GM21526 (cell line): ENCODE data around the gene DNAH17.

Experiments
- ATAC-seq: cut with Tn5 transposase; IDR thresholded peaks from one replicate; pipeline ENCODE4 v1.9.1; 2021; ENCODE audit warnings: moderate library complexity; ENCODE audit not compliant: unreplicated experiment, low FRiP score

Gene DNAH17

DNA sequence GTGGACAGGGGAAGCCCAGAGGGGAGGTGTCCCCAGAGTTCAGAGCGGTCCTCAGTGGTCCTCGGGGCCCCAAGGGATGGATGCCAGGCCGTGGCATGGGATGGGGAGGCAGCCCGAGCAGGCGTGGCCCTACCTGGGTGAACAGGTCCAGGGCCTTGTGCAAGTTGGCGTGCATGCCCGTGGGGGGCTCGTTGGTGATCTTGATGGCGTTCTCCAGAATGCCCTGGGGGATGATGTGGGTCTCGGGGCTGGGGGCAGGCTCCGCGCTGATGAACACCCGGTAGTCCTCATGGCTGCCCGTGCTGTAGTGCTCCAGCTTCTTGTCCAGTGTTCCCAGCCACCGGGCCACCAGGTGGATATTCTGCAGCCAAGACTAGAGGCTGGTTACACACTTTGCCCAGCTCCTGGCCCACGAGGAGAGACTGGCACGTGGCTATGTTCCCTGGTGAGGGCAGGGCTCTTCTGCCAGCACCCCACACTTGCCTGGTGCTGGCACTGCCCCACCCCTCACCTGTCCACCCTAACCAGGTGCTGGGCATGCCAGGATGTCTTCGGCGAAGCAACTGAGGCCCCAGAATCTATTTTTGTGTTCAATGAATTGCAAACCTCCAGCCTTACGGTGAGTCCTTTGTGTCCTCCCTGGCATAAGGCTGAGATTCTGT lies 139.6 kb downstream of the DNAH17 start:
- no peak for ATAC-seq

DNA sequence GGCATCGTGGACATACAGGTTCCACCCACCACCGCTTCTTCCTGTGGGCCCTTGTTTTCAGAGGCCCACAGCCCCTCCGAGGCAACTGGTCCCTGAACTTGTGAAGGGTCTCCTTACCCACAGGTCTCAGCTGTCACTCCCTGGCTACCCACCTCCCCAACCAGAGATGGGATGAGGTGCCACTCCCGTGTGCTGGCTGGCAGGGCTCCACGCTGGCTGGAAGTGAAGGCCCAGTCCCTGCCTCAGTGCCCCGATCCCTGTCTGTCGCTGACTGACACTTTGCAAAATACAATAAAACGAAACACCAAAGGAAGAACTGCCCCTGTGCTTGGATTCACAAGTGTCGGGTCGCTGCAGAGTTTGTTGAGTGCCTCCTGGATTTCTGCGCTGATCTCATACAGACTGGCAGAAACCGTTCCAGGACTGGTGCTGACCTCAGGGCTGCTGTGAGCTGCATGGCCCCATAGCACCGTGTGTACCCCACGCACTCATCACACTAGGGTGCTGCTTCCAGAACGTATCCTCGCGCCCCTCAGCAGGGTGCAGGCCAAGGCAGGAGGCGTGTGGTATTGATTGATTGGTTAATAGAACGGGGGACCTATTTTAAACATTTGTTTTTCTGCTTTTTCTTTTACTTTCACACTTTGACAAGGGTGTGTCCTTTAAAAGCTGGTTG lies 141.7 kb downstream of the DNAH17 start:
- no peak for ATAC-seq

DNA sequence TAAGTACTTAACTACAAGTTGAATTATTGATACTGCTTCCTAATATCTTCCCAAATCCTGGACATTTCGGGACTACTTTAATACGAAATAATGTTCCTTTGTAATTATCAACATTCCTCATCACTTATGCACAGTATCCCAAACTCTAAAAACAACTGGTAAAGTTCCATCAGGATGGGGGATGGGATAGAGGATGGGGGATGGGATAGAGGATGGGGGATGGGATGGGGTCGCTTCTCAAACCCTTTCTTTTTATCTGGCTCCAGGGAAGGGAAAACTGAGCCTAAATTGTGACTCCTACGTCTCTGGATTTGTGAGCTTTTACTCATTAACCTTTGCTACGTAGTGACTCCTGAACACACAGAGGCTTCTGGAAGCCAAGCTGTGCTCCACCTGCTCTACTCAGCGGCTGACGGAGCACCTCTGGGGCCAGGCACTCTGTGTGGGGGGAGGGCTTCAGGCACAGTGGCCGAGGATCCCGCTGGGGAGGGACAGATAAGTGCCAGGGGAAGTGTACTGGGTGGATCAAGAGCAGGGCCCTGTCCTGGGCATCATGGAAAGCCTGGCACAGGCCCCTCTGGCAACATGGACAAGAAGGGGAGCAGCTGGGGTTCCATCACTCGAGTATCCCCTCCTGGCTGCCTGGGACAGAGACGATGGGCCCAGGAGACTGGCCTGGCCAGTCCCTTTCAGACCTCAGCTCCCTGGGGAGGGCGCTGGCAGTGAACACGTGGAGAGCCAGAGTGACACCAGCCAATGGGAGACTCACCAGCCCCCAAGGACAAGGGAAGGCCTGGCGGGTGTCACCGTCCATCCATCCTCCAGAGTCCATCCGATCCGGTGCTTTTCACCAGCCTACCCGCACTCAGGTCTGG lies 142.5 kb downstream of the DNAH17 start:
- no peak for ATAC-seq

DNA sequence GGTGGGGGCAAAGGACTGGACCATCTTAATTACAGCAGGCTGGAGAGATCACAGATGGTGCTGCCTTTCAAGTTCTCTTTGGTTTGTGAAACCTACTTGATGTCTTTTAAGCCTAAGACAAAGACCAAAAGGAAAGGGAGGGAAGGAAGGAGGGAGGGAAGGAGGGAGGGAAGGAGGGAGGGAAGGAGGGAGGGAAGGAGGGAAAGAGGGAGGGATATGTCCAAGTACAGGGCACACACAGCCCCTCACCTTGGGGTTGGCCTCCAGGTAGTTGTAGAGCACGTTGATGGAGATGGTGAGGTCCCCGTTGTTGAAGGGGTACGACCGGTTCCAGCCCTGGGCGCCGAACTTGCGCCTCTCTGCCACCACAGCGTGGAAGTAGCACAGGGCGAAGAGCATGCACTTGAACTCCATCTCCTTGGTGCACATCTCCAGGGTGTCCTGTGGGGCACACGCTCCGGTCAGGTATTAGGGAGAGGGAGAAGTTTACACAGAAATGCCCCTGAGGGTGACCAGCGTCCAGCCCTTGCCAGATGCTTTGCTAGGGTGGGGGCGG lies 143.3 kb downstream of the DNAH17 start:
- no peak for ATAC-seq

DNA sequence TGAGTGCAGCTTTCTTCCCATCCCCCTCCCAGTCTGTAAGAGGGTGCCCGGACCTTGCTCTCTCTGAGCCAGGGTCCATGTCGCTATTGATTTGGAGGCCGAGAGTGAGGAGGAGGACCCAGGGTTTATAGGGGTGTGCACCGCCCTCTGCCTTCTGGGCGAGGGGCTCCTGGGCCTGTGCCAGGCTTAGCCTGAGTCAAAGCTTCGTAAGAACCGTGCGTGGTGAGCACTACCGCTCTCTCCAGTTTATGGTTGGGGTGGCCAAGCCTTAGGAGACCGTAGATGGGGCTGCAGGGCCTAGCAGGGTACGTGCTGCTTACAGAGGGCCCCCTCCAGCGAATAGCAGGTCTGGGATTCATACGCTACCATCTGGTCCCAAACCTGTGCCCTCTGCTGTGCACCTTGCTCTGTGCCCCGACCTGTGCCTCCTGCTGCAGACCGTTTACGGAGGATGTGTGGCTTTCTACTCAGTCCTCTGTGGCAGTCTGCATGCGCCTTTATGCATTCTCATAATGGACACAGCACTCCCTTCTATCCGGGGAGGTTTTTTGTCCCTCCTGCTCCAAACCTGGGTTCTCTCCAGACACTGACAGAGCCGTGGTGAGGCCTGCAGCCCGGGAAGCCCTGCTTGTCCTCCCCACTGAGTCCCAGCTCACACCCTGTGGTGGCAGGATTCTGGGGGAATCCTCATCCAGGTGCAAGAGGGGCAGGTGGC lies 144.0 kb downstream of the DNAH17 start:
- ATAC-seq: no peak

DNA sequence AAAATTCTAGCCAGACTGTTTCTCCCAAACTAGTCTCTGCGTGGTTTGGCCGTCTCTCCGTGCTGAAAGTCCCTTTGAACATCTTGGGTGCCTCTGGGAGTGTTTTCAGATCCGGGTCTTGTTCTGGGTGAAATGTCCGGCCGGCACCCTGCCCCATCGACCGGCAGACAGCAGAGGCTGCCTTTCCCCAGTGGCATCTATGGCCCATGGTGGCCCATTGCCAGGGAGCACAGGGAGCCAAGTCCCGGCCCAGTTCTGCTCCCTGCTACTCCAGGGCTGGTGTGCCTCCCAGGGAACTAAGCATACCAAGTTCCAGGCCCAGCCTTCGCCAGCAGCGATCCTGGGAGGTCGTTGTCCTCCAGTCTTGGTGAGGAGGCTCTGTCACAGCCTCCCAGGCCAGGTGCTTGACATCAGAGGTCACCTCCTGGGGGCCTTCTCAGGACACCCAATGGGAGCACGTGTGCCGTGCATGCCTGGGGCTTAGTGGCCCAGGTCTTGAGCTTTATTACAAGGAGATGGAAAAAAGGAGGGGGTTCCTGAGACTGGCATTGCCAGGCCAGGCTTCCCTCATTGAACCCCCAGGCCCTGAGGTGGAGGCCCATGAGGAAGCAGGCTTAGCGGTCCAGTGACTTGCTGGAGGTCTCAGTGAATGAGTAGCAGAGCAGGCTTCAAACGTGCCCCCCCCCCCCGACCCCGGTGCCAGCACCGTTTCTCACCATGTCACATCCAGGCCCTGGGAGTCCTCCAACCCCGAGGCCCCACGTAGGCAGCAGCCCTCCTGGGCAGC lies 144.8 kb downstream of the DNAH17 start:
- no peak for ATAC-seq

DNA sequence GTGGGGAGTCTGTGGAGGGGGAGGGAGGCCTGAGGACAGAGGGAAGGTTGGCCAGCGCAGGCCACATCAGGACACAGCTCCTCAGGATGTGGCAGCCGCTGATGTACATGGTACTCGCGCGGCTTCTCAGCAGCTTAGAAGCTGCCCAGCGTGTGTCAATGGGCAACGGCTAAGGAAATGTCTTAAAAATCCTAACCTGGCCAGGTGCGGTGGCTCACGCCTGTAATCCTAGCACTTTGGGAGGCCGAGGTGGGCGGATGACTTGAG lies 145.6 kb downstream of the DNAH17 start:
- no peak for ATAC-seq

DNA sequence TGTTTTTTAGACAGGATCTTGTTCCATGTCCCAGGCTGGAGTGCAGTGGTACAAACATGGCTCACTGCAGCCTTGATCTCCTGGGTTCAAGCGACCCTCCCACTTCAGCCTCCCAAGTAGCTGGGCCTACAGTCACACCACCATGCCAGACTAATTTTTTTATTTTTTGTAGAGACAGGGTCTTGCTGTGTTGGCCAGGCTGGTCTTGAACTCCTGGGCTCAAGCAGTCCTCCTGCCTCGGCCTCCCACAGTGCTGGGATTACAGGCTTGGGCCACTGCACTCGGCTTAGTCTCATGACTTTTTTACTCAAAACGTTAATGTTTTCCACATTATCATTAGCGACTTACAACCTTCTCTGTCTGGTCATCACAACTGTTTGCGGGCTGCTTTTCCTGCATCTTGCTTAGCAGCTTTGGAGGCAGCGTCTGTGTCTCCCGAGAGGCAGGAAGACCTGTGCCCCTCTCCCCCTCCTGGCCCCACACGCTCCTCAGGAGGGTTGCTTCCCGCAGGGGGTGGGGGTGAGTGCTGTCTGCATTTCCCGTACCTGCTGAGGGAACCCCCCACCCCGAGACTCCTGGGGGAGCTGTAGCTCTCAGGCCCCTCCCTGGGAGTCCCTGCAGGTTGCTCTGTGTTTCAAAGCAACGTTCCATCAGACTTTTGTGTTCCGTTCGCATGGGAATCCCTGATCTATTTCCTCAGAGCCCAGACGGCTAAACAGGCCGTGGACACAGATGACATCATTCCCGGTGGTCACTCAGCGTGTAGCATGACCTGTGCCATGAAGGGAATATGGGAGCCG lies 146.1 kb downstream of the DNAH17 start:
- ATAC-seq: no peak

DNA sequence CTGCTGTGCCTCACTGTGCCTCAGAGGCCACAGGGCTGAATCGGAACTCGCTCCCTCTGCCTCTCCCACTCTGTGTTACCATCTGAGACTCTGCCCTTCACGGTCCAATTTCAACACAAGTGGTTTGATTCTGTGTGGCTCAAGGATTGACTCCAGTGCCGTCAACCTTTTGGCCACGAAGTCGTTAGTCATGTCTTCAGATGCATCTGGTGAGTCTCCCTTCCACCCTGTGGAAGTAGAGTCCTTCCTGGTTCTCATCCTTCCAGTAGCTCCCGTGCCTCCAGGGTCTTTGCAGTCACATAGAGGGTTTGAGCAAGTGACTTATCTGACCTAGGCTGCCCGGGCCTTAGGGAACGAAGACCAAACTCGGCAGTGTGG lies 147.6 kb downstream of the DNAH17 start:
- no peak for ATAC-seq

DNA sequence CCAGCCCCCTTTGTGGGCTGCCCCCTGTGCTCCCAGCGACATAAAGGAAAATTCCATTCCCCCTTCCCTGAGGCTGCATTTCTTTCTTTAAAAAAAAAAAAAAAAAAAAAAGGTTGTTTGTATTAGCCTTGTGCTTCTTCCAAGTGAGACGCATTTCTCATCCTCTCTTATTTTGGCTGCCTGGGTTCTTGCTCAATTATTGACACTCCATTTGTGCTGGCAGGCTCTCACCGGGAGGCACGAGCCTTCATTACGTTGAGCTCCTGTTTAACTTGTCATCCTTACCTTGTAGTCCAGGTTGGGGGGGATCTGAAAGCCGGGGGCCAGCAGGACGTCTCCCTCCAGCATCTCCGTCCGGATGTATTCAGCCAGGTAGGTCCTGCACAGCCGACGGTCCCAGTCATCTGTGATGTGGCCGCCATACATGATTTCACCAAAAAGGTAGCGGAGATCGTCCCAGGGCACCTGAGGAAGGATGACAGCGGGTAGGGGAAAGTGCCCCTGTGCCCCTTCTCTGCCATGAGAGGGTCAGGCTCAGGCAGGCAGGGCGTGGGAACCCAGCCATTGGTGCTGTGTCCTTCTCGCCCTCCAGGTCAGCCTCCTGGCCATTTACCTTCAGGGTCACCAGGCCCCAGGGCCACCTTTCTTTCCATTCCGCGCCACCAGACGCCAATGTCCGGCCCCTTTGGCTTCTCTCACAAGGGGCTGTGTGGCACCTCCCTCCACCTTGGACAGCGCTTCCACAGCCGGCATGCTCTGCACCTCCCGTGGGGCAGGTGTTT lies 148.2 kb downstream of the DNAH17 start:
- no peak for ATAC-seq

DNA sequence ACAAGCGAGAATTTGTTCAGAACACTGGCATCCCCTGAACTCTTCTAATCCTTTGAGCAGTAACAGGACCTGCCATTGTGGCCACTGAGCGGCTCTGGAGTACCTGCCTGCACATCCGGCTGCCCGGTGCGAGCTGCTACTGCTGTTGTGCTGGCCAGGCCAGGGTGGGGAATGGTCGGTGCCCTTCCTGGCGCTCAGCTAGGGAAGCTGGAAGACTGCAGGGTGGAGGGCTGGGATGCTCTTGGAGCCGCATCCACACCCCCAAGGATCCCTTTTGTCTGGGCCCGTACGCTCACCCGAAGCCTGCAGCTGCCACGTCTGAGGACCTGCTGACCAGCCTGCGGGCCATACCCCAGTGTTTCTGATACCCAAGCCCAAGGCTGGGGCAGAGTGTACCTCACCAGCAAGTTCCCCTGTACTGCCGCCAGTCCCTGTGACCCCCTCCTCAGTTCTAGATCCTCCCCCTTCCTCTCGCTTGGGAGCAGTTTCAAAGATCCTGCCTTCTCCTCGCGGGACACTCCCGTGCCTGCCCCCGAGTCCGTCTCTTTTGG lies 149.1 kb downstream of the DNAH17 start:
- ATAC-seq: no peak

DNA sequence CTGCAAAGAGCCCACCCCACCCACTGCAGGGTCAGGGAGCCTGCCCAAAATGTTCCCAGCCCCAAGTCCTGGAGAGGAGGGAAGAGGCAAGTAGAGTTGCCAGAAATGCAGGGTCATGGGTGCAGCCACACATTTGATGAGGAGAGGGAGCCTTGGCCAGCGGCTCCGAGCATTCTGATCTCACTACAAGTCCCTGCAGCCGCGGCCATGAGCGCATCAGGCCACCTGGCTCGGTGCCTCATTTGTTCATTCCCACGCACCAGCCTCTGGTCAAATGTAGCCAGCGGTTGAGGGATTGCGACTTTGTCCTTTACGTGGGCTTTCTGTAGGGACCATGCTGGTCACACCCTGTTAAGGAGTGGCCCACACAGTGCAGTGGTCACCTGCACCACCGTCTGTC lies 150.1 kb downstream of the DNAH17 start:
- no peak for ATAC-seq

DNA sequence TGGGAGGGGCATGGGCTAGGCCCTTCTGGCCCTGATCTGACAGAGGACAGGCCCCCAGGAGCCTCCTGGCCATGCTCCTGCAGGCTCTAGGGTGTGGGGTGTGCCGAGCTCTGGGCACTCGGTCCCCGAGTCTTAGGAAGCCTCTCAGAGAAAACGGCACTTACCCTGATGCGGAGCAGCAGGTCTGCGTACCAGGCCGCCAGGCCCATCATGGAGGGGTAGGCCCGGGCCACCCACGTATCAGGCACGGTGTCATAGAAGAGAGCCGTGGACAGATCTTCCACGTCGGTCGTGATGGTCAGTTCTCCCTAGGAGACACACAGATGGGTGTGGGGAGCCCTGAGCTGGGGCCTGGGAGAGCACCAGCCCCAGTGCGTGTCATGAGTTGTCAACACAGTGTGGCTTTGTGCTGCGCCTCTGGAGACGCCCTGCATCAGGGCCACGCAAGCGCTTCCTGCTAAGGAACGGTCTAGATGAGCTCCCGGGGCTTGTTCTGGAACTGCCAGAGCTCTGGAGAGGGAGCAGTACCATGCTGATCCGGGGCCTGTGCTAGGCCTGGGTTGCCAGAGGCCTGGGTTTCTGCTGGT lies 150.8 kb downstream of the DNAH17 start:
- ATAC-seq: no peak

DNA sequence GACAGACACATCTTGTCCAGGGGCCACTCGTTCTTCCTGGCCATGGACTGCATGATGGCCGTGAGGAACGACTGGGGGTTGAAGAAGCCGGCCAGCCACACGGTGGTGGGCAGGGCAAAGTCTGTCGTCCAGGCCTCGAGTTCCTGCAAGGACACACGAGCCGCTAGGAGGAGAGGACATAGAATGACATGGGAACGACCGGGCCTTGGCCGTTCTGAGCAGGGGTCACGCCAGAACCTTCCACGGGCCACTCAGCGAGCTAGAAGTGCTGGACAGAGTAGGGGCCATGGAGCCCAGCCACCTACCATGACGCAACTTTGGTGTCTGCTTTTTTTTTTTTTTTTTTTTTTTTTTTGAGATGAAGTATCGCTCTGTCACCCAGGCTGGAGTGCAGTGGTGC lies 151.8 kb downstream of the DNAH17 start:
- no peak for ATAC-seq

DNA sequence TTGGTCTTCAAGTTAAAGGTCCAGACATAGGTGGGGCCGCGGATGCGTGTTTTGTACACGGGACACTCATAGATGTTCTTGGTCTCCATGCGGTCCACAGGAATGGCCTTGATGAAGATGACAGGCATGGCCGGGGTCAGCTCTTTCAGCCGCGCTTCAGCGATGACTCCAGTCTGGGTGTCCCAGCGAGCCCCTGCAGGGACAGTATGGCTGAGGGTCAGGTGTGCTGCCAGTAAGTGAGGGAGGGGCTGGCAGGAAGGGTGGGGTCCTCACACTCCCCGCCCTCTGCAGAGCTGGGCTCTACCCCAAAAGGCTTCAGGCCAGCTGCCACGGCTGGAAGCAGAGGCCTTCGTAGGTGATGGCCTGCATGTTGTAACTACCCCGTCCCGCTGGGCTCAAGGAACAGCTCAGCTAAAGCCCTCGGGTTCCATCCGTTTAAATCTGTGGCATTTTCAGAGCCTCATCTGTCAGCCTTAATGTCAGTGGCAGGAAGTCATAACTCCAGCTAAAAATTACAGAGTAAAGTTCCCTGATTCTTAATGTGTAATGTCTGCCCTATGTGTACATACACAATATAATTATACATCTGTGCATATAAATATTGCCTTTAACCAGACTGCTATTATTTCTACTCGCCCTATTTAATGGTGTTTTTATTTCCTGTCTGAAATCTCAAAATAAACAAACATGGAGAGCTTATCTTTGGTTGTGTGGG lies 153.1 kb downstream of the DNAH17 start:
- no peak for ATAC-seq

DNA sequence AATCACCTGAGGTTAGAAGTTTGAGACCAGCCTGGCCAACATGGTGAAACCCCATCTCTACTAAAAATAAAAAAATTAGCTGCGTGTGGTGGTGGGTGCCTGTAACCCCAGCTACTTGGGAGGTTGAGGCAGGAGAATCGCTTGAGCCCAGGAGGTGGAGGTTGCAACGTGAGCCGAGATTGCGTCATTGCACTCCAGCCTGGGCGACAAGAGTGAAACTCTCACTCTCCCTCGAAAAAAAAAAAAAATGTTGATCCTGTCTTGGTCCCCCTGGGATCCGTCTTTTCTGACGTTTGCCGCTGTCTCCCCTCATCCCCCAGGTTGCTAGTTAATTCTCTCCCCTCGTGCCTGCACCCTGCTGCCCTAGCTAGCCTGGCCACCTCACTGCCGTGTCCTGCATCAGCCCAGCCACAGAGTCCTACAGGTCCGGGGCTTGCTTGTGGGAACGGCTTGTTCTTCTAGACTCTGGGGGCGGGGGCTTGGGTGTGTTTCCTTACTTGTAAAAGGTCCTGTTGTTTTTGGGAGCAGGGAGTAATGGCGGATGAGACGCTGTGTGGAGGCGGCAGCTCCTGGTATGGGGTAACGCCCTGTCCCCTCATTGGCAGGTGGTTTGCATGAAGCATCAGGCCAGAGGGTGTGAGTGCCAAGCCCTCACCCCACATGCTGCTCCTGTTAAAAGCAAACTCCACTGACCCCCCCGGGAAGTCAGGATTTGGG lies 154.2 kb downstream of the DNAH17 start:
- ATAC-seq: no peak

DNA sequence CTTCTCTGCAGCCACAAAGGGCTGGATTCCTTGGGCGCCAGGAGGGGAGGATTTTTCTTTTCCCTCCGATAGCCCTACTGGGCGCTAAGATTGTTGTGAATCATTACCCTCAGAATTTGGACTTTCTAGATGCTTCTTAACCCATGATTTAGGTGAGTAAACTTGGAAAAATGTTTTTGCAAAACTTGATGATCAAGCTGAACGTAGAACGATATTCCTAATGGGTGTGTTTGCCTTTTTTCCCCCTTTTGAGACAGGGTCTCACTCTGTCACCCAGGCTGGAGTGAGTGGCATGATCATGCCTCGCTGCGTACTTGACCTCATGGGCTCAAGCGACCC lies 155.0 kb downstream of the DNAH17 start:
- ATAC-seq: no peak
